ENCODE data around the gene LATS2.

LATS2 gene

DNA sequence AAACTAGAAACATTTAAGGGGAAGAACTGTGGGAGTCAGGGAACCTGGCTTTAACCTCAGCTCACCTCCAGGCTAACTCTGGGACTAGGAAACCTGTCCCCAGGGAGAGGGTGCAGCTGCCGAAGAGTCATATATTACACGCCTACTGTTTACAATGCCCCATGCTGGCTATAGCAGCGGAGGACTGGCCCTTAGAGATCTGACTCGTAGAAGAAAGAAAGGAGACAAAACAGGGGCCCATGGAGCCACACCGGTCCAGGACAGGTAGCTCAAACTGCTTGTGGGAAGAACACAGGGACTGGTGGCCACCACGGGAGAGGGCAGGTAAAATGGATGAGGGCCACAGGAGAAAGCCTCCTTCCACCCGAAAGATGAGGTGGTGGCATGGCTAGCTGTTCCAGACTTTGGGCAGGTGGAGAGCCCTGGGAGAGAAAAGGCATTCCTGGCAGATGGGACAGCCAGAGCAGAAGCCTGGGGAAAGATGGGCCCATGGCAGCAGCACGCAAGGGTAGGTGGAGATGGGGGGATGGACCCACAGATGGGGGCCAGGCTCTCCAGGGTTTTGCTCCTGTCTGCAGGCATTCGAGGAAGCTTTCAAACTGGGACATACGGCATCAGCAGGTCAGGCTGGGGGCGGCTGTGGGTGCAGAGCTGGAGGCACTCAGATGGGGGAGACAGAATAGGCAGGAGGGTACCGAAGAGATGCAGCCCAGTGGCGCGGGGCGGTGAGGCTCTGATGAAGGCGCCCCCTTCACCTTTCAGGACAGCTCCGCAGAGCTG lies 69.5 kb downstream of the LATS2 start:
- TF ChIP-seq, protein P1, sequence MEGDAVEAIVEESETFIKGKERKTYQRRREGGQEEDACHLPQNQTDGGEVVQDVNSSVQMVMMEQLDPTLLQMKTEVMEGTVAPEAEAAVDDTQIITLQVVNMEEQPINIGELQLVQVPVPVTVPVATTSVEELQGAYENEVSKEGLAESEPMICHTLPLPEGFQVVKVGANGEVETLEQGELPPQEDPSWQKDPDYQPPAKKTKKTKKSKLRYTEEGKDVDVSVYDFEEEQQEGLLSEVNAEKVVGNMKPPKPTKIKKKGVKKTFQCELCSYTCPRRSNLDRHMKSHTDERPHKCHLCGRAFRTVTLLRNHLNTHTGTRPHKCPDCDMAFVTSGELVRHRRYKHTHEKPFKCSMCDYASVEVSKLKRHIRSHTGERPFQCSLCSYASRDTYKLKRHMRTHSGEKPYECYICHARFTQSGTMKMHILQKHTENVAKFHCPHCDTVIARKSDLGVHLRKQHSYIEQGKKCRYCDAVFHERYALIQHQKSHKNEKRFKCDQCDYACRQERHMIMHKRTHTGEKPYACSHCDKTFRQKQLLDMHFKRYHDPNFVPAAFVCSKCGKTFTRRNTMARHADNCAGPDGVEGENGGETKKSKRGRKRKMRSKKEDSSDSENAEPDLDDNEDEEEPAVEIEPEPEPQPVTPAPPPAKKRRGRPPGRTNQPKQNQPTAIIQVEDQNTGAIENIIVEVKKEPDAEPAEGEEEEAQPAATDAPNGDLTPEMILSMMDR (IDR thresholded peaks at IDR 0.05; ENCODE audit: low read depth, low read length) = no peak
- no peak for DNase-seq (ENCODE audit: extremely low read depth, low read depth)

DNA sequence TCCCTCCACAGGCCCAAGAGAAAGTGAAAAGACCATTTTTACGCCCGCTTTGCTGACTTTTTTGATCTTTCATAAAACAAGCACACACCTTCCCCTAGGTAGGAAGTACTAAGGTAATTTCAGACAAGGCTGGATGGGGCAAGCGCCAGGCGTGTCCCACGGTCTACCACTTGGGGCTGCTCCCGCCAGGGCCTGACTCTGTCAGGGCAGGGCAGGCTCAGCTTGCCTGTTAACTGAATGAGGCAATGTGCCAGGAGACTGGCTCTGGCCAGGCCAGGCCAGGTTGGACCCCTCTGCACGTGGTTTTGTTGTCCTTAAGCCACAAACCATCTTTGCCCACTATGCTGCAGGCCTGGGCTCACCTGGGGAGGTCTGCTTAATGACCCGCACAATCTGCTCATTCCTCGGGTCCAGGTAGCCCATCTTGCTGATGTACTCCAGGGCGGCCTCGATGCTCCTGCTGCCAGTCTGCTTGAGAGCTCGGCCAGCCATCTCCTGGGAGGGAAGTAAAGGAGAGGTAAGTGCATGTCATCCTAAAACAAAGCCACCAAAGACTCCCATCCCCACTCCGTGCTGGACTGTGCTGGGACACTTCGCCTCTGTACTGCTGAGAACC lies 70.4 kb downstream of the LATS2 start:
- DNase-seq (ENCODE audit: extremely low read depth, low read depth) = no peak

GRCh38 chr13:20989656-20990321 lies 71.6 kb downstream of the LATS2 start:
- DNase-seq (ENCODE audit: extremely low read depth, low read depth) = no peak
- TF ChIP-seq, protein P1 (IDR thresholded peaks at IDR 0.05; ENCODE audit: low read depth, low read length) = no peak

More for the DNA sequence above, 70.4 kb downstream of the LATS2 start:
- TF ChIP-seq, protein P1 (IDR thresholded peaks at IDR 0.05; ENCODE audit: low read depth, low read length) = no peak

- no peak for DNase-seq (ENCODE audit: extremely low read depth, low read depth)
- TF ChIP-seq, protein P1 (IDR thresholded peaks at IDR 0.05; ENCODE audit: low read depth, low read length) = no peak
These were observed 72.3 kb downstream of the LATS2 start for GRCh38 chr13:20988909-20989655.

GRCh38 chr13:20988033-20988908 lies 73.1 kb downstream of the LATS2 start:
- DNase-seq (ENCODE audit: extremely low read depth, low read depth) = no peak
- TF ChIP-seq, protein P1 (IDR thresholded peaks at IDR 0.05; ENCODE audit: low read depth, low read length) = no peak

DNA sequence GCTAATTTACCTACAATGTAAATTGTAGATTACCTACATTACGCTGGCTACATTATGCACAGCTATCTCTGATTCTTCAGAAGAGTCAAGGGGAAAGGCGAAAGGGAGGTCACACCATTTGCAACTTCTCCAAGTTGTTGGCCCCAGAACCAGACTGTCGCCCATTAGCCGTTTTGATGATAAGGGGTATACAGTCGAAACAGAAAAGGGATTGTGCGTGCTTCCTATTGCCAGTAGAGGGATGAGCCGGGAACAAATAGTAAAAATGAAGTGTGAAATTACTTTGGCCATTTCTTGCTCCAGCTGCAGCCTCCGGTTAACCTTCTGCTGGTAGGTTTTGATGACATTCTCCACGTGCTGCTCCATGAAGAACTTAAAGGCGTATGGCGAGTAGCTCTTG lies 73.8 kb downstream of the LATS2 start:
- DNase-seq (ENCODE audit: extremely low read depth, low read depth) = no peak
- TF ChIP-seq, protein P1 (IDR thresholded peaks at IDR 0.05; ENCODE audit: low read depth, low read length) = no peak
